ENCODE data around the gene ACAD10.
A peak's percentile ranks its signal among the peaks of the same experiment; 100 is the strongest.
"Not testable (repeated sequence)": the region's sequence is repeated elsewhere in the genome, so short reads cannot be mapped to it uniquely, and the experiment has no call there.

Gene ACAD10

DNA sequence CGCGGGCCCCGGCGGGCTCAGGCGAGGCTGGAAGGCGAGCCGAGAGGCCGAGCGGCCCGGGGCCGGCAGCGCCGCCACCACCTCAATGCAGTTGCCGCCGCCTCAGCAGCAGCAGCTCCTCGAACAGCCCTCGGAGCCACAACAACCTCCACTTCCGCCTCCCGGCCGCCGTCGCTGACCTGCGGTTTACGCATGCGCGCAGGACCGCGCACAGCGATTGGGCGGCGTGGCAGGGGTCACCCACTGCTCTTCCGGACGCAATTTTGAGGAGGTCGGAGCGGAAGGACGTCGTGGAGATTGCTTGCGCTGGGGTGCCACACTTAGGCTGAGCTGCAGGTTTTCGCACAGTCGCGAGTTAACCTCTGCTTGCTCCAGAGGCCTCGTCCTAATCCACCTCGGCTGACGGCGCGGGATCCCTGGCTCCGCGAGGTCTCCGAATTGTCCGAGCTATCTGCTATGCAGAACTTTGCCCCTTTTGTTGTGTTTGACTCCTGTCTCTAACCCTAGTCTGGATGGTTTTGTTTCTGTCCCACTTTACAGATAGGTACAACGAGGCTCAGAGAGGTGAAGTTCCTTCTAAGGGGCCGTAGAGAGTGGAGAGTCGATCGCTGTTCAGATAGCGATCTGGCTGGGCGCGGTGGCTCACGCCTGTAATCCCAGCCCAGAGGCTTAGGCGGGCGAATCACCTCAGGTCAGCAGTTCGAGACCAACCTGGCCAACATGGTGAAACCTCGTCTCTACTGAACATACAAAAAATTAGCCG is at the start of gene ACAD10, which contains the start of gene BRAP:
ACAD10 (plus strand) TSS at position 243 of the 763 bp plus-strand sequence. CDS start 6,657 bp downstream, outside the sequence.
BRAP (minus strand) TSS at position 146 of the 763 bp plus-strand sequence. CDS start 164 bp downstream, outside the sequence.
- peak; percentile 88 to 94 for DNase-seq

DNA sequence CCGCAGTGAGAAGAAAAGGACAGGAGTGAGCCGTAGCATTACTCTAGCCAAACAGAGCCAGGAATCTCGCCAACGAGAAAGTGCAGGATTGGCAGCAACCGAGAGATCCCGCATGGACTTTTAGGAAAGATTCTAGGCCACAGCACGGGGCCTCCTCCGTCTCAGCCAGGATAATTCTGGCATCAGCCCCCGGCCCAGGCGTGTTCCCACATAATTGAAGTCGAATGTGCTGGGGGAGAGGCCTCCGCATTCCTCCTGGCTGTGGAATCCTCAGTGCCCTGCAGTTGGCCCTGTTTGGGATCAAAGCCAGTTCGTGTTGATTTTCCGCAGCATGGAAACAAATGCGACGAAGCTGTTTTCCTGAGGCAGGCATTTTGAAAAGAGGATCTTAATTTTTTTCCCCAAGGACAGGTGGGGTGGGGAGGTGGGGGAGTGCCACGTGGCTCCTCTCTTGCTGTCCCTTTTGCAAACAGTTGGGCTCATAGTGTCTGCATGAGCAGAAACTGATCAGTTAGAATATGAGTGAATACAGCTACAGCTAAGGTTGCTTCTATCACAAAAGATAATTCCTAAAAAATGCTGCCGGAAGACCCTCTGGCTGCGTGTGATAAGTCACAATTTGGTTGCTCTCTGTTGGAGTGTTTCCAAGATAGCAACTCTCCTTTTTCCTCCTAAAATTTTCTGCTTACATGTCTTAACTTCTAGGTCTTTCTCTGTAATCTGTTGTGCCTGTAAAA is 49.5 kb upstream of the ACAD10 start:
- DNase-seq = no peak

DNA sequence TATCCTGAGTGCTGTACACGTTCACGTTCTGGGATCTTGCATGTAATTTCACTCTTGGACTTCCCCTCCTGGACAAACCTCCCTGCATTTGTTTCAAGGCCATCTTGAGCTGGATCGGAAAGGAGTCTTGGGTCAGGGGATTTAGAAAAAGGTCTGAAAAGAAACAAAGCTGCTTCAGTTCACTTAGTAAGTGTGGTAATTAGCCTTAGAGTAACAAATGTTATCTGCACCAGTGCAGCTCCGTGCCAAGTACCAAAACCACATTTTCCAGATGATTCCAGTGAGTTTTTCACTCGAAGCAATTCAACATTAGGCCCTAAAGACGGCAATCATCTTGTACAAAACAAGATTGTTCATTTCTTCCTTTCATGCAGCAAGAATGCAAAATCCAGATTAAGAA is 47.3 kb upstream of the ACAD10 start:
- no peak for DNase-seq

DNA sequence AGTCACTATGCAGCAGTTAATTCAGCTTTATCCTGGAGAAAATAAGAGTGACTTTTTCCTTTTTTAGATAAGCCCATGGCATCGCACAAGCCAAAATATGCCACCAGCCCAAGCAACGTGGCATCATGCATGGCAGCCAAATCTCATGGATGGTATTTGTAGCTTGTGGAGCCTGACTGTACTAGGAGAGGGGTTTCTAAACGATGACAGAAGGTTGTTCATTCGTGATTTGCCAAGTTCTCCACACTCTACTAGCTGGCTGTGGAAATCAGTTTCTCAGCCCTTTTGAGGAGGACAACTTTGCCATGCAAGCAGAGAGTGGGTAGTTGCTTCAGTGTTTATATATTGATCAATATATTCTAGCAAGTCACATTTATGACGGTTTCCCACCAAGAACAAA is 45.3 kb upstream of the ACAD10 start:
- no peak for DNase-seq

DNA sequence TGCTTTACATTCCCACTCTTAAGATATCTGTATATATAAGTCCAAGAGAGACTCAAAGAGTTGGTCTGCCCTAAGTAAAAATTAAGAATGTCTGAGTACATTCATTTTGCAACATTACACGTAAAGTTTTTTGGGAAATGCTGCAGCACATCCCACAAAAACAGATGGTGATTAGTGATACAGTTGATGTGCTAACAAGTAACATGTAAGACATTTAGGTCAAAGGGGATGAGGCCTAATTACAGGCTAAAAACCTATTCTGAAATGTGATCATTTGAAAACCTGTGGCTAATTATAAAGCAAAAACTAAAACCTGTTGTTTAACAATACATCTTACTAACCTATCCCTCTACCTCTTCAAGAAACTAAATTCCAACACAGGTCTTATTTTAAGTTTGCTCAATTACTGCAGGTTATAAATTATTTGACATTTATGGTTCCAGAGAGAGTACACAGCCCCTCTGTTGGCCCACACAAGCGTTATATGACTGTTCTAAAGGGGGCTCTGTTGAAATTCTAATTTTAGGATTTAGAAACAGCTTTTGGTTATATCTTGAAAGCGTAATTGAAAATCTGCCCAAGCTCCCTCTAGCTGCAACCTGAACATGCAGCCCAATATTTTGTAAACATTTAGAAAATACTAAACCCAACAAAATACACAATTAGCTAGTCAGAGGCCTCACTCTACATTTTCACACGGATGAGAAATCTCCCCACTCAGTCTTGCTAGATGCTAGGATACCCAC is 43.0 kb upstream of the ACAD10 start:
- no peak for DNase-seq

DNA sequence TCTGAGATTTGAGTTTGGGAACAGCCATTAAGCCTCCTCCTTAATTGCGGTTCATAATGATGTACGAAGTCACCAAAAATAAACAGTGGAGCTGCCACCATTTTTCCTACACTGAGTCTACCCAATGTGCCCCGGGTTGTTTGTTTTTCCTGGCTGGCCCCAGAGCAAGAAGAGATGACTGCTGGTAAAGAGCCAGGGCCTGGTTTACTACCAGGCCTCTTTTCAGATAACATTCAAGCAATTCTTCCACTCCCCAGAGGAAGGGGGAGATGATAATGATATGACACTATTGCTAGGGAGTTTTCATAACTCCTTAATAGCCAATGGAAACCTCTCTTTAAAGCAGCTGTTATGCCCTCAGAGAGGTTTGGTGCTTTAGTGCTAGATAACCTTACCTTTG is 42.4 kb upstream of the ACAD10 start:
- DNase-seq = no peak

DNA sequence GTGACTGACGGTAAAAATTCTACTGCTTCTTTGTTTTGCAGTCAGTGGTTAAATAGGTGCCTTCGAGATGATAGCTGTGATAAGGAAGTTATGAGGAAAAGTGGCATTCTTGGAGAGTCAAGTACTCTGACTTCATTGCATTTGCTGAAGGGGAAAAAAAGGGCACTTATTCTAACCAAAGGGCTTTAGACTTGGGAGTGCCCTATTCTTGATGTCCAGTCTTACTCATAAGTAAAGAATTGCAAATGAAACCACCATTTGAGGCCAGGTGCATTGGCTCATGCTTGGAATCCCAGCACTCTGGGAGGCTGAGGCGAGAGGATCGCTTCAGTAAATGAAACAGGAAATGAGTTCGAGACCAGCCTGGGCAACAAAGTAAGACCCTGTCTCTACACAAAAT is 40.4 kb upstream of the ACAD10 start:
- no peak for DNase-seq

DNA sequence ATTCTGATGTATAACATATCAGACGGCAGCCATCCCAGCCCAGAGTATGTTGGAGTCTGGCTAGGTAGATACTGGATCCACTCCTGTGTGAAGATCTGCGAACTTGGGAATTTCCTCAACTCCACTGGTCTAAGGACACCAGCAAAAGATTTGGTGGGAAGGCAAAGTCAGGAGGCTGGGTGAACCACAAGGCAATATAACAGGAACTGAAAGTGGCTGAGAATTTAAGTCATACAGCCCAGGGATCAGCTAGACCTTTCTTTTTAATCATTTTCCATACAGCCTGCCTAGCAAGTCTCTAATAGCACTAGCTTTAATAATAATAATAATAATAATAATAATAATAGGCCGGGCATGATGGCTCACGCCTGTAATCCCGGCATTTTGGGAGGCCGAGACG is 34.9 kb upstream of the ACAD10 start:
- DNase-seq = no peak

DNA sequence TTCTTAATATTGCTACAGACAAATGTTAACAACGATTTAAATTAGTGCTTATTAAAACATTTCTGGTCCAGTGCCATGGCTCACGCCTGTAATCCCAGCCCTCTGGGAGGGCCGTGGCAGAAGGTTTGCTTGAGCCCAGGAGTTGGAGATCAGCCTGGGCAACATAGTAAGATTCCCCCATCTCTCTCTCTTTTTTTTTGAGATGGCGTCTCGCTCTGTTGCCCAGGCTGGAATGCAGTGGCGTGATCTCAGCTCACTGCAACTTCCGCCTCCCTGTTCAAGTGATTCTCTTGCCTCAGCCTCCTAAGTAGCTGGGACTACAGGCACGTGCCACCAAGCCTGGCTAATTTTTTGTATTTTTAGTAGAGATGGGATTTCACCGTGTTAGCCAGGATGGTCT is 33.3 kb upstream of the ACAD10 start:
- not testable (repeated sequence) for DNase-seq

DNA sequence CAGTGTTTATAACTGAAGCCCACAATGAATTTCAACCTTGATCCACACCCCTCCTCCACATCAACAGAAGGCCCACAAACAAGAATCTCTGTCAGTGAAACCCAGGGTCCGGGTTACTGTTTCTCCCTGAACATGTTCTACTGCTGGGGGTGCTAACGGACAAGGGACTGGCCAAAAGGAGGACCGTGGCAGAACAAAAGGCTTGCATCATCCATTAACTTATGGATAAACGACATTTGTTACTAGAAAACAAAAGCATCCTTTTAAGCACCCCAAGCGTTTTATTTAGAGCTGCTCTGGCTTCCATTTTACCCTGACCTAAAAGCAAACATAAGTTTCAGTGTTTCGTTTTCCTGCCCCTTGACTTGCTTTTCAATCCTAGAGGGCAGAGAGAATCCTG is 32.3 kb upstream of the ACAD10 start:
- no peak for DNase-seq

DNA sequence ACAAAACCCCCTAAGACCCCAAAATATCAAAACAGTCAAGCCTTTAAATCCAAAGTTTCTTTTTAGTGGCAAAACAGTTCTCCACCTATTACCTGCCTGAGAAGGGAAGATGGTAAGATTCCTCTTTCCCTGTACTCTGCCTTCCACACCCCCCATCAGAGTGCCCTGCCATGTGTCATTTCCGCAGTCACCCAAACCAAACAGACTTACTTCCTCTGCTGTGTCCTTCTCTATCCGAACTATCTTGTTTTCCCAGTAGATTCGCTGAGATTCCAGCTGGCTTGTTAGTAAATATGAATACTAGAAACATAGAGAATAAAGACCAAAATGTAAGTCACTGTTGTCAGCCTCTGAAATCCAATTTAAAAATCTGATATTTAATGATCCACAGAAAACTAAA is 30.5 kb upstream of the ACAD10 start:
- no peak for DNase-seq

DNA sequence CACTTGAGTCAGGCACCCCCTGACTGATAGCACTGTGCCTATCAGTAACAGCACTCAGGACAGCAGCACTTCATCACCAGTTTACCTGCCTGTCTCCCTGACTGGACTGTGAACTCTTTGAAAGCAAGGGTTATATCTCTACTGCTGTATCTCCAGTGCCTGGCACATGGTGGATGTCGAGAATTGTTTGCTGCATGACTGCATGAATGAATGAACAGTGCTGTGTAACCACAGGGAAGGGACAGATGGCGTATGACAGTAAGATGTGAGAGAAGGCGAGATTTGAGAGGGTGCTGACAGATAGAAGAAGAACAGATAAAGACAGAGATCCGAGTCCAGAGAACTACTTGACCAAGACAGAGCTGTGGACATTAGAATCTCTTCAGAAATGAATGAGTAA is 29.8 kb upstream of the ACAD10 start:
- no peak for DNase-seq

DNA sequence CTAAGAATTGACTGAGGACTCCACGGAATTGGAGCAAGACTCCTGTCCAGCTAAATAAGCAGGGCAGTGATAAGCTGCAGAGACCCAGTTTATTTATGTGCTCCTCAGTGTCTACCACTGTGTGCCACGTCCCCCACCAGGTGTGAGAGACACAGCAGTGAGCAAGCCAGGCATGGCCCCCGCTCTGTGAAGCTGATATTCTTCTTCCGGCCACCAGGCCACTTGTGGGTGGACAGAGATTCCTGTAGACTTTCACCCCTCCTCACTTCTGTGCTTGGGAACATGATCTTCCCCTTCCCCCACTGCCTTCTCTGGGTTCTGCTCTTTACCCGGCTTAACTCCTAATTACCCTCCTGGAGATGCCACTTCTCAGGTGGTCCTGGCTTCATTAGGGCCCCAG is 21.4 kb upstream of the ACAD10 start:
- no peak for DNase-seq

DNA sequence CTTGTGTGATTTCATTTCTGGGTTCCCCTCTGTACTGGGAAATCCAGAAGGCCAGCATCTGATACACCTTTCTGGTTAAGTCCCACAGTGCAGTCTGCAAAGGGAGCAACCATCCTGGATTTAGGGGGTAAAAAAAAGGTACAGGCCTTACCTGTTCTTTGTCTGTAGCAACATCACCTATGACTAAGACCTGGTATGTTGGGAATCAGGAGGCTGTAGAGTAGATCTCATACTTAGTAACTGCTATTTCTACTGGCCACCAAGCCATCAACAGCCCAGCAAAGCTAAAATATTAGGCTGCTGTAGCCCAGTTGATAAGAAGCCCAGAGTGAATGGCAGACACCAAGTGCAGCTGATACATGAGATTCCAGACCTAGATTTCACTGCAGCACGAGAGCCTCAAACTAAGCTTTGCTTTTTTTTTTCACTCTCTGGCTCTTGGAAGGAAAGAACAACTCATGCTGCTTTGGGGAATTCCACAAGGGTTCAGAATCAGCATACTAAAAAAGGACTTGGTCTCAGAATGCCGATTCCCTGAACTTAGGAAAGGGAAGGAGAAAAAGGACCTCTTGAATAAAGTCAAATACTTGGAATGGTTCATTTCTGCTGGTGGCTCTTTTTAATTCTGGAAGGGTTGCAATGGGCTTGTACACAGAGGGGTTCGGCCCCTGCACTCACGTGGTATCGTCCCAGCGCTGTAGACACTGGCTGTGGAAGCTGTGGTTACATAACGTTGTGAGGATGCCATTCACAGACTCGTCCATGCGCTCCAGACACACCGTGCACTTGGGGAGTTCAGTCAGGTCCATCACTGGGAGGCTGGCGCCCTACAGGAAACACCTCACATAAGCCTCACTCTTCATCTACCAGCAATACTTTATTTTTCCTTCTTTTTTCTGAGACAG is 20.6 kb upstream of the ACAD10 start:
- no peak for DNase-seq

DNA sequence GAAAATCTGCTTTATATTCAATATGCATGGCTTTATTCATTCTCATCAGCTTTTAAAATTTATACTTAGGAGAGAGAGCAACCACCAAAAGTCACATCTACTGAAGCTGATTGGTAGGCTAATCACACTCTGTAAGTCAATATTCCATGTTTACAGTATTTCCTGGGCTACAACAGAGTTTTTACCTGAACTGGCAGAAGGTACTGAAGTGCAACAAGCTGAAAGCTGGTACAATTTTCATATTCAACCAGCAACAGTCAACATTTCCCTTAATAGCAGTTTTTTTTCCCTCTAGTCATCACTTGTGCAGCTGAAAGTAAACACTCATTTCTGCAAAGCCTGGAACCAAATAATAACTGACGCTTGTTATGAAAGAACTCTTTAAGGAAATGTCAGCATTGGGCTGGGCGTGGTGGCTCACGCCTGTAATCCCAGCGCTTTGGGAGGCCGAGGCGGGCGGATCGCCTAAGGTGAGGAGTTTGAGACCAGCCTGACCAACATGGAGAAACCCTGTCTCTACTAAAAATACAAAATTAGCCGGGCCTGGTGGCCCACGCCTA is 13.0 kb upstream of the ACAD10 start:
- no peak for DNase-seq

DNA sequence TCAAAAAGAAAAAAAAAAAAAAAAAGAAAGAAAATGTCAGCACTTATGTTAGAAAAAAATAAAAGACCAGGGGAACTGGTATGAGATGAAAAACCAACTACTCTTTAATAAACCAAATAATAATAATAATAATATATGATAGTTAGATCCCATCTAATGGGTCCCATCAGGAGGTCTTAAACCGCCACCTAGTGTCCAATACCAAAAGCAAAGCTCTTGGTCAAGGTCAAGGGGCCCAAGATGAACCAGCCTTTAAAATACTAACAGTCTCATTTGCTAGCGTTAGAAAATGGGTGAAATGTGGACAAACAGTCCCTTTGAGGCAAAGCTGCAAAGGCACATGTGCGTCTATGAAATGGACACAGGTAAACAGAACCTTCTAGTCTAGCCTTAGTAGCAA is 12.3 kb upstream of the ACAD10 start:
- no peak for DNase-seq

DNA sequence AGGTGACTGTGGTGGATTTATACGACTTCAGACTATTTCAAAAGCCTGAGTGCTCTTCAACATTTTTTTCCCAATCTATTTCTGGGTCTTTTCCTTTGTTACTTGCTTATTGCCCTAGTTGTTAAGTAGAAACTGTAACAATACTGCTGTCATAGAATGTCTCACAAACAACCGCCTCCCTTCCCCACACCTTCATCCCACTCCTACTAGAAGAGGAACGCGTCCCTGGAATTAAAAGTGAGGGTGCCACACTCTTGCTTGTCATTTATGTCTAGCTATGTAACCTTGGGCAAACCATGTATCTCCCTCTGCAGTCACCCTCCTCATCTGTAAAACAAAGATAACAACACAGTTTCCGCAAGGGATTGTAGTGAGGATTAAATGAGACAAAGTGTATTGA is 8.7 kb upstream of the ACAD10 start:
- DNase-seq = no peak

DNA sequence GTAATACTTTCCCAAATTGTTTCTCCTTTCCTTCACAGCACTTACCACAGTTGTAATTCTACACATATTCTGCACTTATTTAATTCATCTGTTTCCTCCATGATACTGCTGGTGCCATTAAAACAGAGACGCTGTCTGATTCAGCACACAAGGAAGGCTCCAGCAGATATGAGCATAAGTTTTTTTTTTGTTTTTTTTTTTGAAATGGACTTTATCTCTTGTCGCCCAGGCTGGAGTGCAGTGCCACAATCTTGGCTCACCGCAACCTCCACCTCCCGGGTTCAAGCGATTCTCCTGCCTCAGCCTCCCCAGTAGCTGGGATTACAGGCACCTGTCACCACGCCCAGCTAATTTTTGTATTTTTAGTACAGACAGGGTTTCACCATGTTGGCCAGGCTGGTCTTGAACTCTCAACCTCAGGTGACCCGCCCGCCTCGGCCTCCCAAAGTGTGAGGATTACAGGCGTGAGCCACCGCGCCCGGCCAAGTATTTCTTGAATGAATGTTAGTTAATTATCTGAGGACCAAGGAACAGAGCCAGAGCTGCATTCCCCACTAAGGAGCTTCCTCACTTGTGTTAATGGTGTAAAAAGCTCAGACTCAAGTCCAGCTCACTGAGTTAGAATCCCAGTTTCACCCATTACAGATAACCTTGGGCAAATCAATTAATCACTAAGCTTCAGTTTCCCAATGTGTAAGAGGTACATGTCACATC is 1.2 kb upstream of the ACAD10 start:
- not testable (repeated sequence) for DNase-seq

DNA sequence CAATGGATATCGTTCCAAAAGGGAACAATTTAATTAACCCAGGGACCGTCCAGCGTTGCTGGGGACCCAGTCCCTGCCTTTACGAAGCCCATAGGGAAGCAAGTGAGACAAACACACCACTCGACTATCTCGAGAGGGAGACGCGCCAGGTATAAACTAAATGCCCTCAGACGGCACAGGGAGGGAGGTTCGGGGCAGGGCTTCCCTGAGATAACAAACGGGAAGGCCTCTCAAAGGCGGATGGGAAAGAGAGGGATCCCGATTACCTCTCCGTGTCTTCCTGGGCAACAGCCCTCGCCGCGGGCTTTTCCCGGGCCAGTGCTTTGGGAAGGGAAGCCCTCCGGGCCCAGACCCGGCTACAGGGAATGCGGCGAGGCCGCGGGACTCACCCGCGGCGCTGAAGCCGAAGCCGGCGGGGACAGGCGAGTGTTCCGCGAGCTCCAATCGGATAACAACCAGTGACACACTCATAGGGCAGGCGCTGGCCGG is 487 bp upstream of the ACAD10 start:
- DNase-seq = no peak

DNA sequence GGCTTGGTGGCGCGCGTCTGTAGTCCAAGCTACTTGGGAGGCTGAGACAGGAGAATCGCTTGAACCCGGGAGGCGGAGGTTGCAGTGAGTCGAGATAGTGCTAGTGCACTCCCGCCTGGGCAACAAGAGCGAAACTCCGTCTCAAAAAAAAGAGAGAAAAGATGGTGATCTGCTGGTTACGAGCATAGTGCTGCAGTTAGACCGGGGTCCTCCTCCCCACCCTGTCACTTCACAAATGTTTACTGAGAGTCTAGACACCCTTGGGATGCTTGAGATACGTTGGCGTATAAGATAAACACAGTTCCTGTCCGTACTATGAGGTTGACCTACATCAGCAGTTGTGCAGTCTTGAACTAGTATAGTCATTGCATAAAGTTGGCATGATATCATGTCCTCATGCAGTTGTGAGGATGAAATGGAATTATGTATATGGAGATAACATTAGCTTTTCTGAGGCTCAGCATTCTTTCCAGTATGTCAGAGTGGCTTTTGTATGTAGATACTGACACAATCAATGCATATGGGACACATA is 787 bp downstream of the ACAD10 start:
- DNase-seq = no peak

DNA sequence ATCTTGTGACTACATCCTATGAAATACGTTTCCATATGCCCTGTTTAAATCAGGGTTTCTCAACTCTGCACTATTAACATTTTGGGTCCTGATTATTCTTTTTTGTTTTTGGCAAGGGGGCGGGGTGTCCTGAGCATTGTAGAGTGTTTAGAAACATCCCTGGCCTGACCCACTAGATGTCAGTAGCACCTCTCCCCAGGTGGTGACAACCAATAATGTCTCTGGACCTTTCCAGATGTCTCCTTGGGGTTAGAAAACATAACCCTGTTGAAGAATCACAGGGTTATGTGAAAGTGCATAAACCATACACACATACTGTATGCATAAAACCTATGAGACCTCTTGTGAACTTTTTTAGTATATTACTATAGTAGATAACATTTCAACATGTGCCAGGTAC is 1.4 kb downstream of the ACAD10 start:
- no peak for DNase-seq

Measured in NCI-H187 (cell line).